ENCODE results near the gene FREY1. TPM values are rescaled to one million over a fixed set of nuclear protein-coding genes. Genes with fewer than 3 reads are reported as not detected.
A peak's percentile ranks its signal among the peaks of the same experiment; 100 is the strongest.

Gene FREY1
- total and polyA plus RNA-seq, 8 donors = 0.21 to 0.89 (median 0.43) TPM; not detected in 2

- TF ChIP-seq CTCF (IDR thresholded peaks at IDR 0.05) = no peak
- Histone ChIP-seq H3K27ac (no peak overlapping the region), H3K4me3 (no peak overlapping the region), H3K4me1 (peaks cover 0 to 2% of the 10 kb centered on the region in 2 donors), H3K27me3 (peaks cover 0 to 34% of the 10 kb centered on the region in 2 donors), H3K9me3 (no peaks in the 10 kb centered on the region), H3K36me3 (no peaks in the 10 kb centered on the region)
- DNase-seq = peak in 1 of 4 donors; percentile 57
- intact Hi-C loops (cut with DNase I) = no loop called here
- ATAC-seq = no peak
These were observed 16.1 kb downstream of the FREY1 start for GRCh38 chr11:45890886-45891550.

GRCh38 chr11:45889966-45890365, 17.1 kb downstream of the FREY1 start:
- no peaks in the 10 kb centered on the region for H3K36me3 ChIP-seq
- no peak for ATAC-seq
- TF ChIP-seq CTCF (IDR thresholded peaks at IDR 0.05) = no peak

GRCh38 chr11:45889555-45889954, 17.5 kb downstream of the FREY1 start:
- TF ChIP-seq CTCF (IDR thresholded peaks at IDR 0.05) = no peak
- intact Hi-C loops (cut with DNase I) = no loop called here
- Histone ChIP-seq H3K27me3 (peaks cover 0 to 31% of the 10 kb centered on the region in 2 donors), H3K4me3 (no peak overlapping the region), H3K9me3 (no peaks in the 10 kb centered on the region), H3K36me3 (no peaks in the 10 kb centered on the region), H3K27ac (no peak overlapping the region), H3K4me1 (peaks cover 0 to 7% of the 10 kb centered on the region in 2 donors)
- no peak for DNase-seq
- ATAC-seq = no peak

More at GRCh38 chr11:45889966-45890365, 17.1 kb downstream of the FREY1 start:
- Histone ChIP-seq H3K4me1 (peaks cover 0 to 7% of the 10 kb centered on the region in 2 donors), H3K27ac (no peak overlapping the region), H3K9me3 (no peaks in the 10 kb centered on the region), H3K4me3 (no peak overlapping the region), H3K27me3 (peaks cover 0 to 32% of the 10 kb centered on the region in 2 donors)
- intact Hi-C loops (cut with DNase I) = no loop called here
- DNase-seq = peak in 1 of 4 donors; percentile 42

- intact Hi-C loops (cut with DNase I) = no loop called here
- H3K9me3 ChIP-seq = no peaks in the 10 kb centered on the region
- H3K36me3 ChIP-seq = peaks cover 0 to 4% of the 10 kb centered on the region in 2 donors
- no peak for ATAC-seq
- peak in 1 of 4 donors; percentile 68 for DNase-seq
- peaks cover 0 to 29% of the 10 kb centered on the region in 2 donors for H3K27me3 ChIP-seq
- no peak overlapping the region for H3K4me3 ChIP-seq
- TF ChIP-seq CTCF (IDR thresholded peaks at IDR 0.05) = no peak
- H3K27ac ChIP-seq = no peak overlapping the region
- H3K4me1 ChIP-seq = peaks cover 0 to 7% of the 10 kb centered on the region in 2 donors
These were observed 19.5 kb downstream of the FREY1 start for GRCh38 chr11:45887587-45887986.

- intact Hi-C loops (cut with DNase I) = no loop called here
- H3K4me3 ChIP-seq = no peak overlapping the region
- H3K4me1 ChIP-seq = peaks cover 0 to 7% of the 10 kb centered on the region in 2 donors
These were observed 20.1 kb downstream of the FREY1 start for GRCh38 chr11:45886816-45887520.

More at GRCh38 chr11:45886816-45887520, 20.1 kb downstream of the FREY1 start:
- no peak for ATAC-seq
- H3K27ac ChIP-seq = no peak overlapping the region
- H3K27me3 ChIP-seq = peaks cover 0 to 29% of the 10 kb centered on the region in 2 donors
- no peaks in the 10 kb centered on the region for H3K9me3 ChIP-seq
- H3K36me3 ChIP-seq = peaks cover 0 to 10% of the 10 kb centered on the region in 2 donors
- no peak for DNase-seq
- no peak for TF ChIP-seq CTCF (IDR thresholded peaks at IDR 0.05)
